KBM-7 (cell line): Measurements from ENCODE around the gene EIF5B.
"Not testable (repeated sequence)": the region's sequence is repeated elsewhere in the genome, so short reads cannot be mapped to it uniquely, and the experiment has no call there.

Source experiments
- DNase-seq: peaks from one replicate; pipeline ENCODE4 v3.0.0-alpha.2; 2015
- in situ Hi-C: fragments of 300-500 bp; cut with MboI; formaldehyde crosslinking; loops from 2 replicates; pipeline ENCODE4 v1.14.3; 2020; ENCODE audit warnings: low sequenced_read_pairs, low pct_unique_long_range_greater_than_20kb, mixed read lengths

Gene EIF5B

GRCh38 chr2:99337113-99338028, at the start of gene EIF5B:
Gene EIF5B (plus strand): TSS chr2:99337389. CDS start chr2:99337555, 166 bp downstream.
- peak; percentile 94 for DNase-seq
- in situ Hi-C loops: no loop called here

GRCh38 chr2:99297994-99298393, 39.2 kb upstream of the EIF5B start:
- DNase-seq: no peak
- in situ Hi-C loops: no loop called here

GRCh38 chr2:99299580-99299979, 37.6 kb upstream of the EIF5B start:
- DNase-seq: no peak
- in situ Hi-C loops: no loop called here

GRCh38 chr2:99301097-99301496, 36.1 kb upstream of the EIF5B start, which contains the start of gene LYG1:
Gene LYG1 (minus strand): TSS chr2:99301197. CDS start chr2:99295670, 5,527 bp downstream.
- in situ Hi-C loops, DNase-seq: not testable (repeated sequence)

GRCh38 chr2:99317161-99317872, 19.9 kb upstream of the EIF5B start:
- no peak for DNase-seq
- in situ Hi-C loops: no loop called here

GRCh38 chr2:99317873-99318200, 19.4 kb upstream of the EIF5B start:
- in situ Hi-C loops, DNase-seq: not testable (repeated sequence)

- in situ Hi-C loops: no loop called here
- DNase-seq: no peak
These were observed 11.8 kb upstream of the EIF5B start for GRCh38 chr2:99325384-99325783.

GRCh38 chr2:99335911-99336803, 1.0 kb upstream of the EIF5B start, which contains the start of gene TXNDC9:
Gene TXNDC9 (minus strand): TSS chr2:99336333. CDS start chr2:99333210, 3,123 bp downstream.
- in situ Hi-C loops: no loop called here
- peak; percentile 100 for DNase-seq

GRCh38 chr2:99336804-99337112, 431 bp upstream of the EIF5B start:
- no peak for DNase-seq
- in situ Hi-C loops: no loop called here

- in situ Hi-C loops: no loop called here
- peak; percentile 55 for DNase-seq
These were observed 918 bp downstream of the EIF5B start for GRCh38 chr2:99338029-99338585.

- in situ Hi-C loops: no loop called here
- no peak for DNase-seq
These were observed 3.6 kb downstream of the EIF5B start for GRCh38 chr2:99340669-99341236.

GRCh38 chr2:99342536-99342935, 5.3 kb downstream of the EIF5B start:
- no peak for DNase-seq
- in situ Hi-C loops: no loop called here

GRCh38 chr2:99345446-99345845, 8.3 kb downstream of the EIF5B start:
- in situ Hi-C loops, DNase-seq: not testable (repeated sequence)

GRCh38 chr2:99346218-99346617, 9.0 kb downstream of the EIF5B start:
- in situ Hi-C loops: no loop called here

GRCh38 chr2:99348173-99348572, 11.0 kb downstream of the EIF5B start:
- in situ Hi-C loops: no loop called here
- DNase-seq: no peak

More at GRCh38 chr2:99346218-99346617, 9.0 kb downstream of the EIF5B start:
- no peak for DNase-seq

GRCh38 chr2:99350194-99350593, 13.0 kb downstream of the EIF5B start:
- in situ Hi-C loops: no loop called here
- DNase-seq: no peak

GRCh38 chr2:99354070-99354469, 16.9 kb downstream of the EIF5B start:
- in situ Hi-C loops: no loop called here
- DNase-seq: no peak

GRCh38 chr2:99354825-99355224, 17.6 kb downstream of the EIF5B start:
- DNase-seq, in situ Hi-C loops: not testable (repeated sequence)

GRCh38 chr2:99356853-99357252, 19.7 kb downstream of the EIF5B start:
- DNase-seq: no peak
- in situ Hi-C loops: no loop called here
